ENCODE data around the gene LRP5. TPM values are rescaled to one million over a fixed set of nuclear protein-coding genes. Genes with fewer than 3 reads are reported as not detected.

The LRP5 gene
- total RNA-seq, 4 donors from 2014 or later = 32.6 to 68.9 (median 42.5) TPM

DNA sequence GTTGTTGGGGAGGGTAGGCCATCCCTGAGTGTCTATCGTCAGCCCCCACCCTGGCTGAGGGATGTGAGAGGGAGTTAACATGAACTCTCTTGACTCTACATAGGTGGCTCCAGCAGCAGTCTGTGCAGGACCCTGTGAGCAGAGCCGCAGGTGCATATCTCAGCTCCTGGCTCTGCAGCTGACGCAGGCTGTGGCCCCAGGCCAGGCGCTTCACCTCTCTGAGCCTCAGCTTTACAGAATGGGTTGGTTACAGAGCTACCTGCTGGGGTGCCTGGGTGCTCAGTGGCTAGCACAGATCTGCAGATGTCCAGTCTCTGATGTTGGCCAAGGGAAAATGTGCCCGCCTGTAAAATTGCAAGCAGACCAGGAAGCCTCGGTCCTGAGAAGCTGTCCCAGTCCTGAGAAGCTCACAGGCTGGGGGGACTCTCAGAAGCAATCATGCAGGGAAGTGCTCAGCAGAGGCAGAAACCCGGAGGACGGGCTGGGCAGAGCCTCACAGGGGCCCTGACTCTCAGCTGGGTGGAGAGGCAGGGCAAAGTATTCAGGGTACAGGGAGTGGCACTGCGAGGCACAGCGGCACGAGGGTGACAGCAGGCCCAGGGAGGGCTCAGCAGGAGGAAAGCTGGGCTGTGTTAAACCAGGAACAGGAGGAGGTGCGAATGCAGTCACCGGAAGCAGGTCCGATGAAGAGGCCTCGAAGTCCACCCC is 15.9 kb upstream of the LRP5 start:
- ATAC-seq = no peak
- WGBS, 2 donors (ENCODE audit: low coverage in 1 of 2) = 97% methylated on average over 5 of the region's 15 CpGs; no CpG with 5 or more reads in 1 of the 2 donors
- H3K4me1 ChIP-seq = peaks cover 0 to 17% (median 2%) of the 10 kb centered on the region in 3 donors
- H3K9me3 ChIP-seq = no peaks in the 10 kb centered on the region
- no peaks in the 10 kb centered on the region for H3K36me3 ChIP-seq
- TF ChIP-seq EP300 (IDR thresholded peaks at IDR 0.05) (no peak), POLR2A (IDR thresholded peaks at IDR 0.05) (no peak), POLR2AphosphoS5 (IDR thresholded peaks at IDR 0.05) (no peak)
- TF ChIP-seq, protein P1, sequence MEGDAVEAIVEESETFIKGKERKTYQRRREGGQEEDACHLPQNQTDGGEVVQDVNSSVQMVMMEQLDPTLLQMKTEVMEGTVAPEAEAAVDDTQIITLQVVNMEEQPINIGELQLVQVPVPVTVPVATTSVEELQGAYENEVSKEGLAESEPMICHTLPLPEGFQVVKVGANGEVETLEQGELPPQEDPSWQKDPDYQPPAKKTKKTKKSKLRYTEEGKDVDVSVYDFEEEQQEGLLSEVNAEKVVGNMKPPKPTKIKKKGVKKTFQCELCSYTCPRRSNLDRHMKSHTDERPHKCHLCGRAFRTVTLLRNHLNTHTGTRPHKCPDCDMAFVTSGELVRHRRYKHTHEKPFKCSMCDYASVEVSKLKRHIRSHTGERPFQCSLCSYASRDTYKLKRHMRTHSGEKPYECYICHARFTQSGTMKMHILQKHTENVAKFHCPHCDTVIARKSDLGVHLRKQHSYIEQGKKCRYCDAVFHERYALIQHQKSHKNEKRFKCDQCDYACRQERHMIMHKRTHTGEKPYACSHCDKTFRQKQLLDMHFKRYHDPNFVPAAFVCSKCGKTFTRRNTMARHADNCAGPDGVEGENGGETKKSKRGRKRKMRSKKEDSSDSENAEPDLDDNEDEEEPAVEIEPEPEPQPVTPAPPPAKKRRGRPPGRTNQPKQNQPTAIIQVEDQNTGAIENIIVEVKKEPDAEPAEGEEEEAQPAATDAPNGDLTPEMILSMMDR (IDR thresholded peaks at IDR 0.05) = no peak
- no peak overlapping the region for H3K27ac ChIP-seq
- no peaks in the 10 kb centered on the region for H3K27me3 ChIP-seq
- no peak overlapping the region for H3K4me3 ChIP-seq

DNA sequence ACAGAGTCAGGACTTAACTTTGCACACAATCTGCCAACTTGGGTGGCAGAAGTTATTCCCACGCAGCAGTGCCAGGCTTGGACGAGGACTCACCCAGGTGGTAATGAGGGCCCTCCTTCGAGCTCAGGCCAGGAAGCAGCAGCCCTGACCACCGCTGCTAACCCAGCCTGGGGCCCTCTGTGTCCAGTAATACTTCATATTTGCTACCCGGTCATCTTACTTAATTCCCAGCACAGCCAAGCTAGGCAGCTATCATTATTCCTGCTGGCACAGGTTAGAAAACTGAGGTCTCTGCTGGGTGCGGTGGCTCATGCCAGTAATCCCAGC is 15.4 kb upstream of the LRP5 start:
- ATAC-seq = no peak
- peaks cover 0 to 17% (median 2%) of the 10 kb centered on the region in 3 donors for H3K4me1 ChIP-seq
- H3K4me3 ChIP-seq = no peak overlapping the region
- no peaks in the 10 kb centered on the region for H3K27me3 ChIP-seq
- H3K9me3 ChIP-seq = no peaks in the 10 kb centered on the region
- WGBS, 2 donors (ENCODE audit: low coverage in 1 of 2) = 78 to 80% methylated on average over 1 to 5 of the region's 6 CpGs
- no peak overlapping the region for H3K27ac ChIP-seq
- no peak for TF ChIP-seq EP300 (IDR thresholded peaks at IDR 0.05)
- TF ChIP-seq POLR2AphosphoS5 (IDR thresholded peaks at IDR 0.05) = no peak
- TF ChIP-seq, protein P1 (IDR thresholded peaks at IDR 0.05) = no peak
- no peak for TF ChIP-seq POLR2A (IDR thresholded peaks at IDR 0.05)
- H3K36me3 ChIP-seq = no peaks in the 10 kb centered on the region

DNA sequence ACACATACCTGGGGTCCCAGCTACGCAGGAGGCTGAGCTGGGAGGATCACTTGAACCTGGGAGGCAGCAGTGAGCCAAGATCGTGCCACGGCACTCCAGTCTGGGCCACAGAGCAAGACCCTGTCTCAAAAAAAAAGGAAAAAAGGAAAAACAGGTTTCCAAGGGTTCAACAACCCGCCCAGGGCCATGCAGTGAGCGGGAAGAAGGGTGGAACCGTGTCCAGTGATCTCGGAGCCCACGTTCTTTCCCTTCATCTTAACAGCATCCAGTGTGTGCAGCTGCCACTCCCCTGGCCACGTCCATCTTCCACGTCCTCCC is 14.9 kb upstream of the LRP5 start:
- Histone ChIP-seq H3K36me3 (no peaks in the 10 kb centered on the region), H3K4me1 (peaks cover 0 to 17% (median 2%) of the 10 kb centered on the region in 3 donors), H3K27me3 (no peaks in the 10 kb centered on the region), H3K4me3 (peak overlapping the region in 1 of 2 donors; percentile 12), H3K27ac (peak overlapping the region in 1 of 4 donors; percentile 39), H3K9me3 (no peaks in the 10 kb centered on the region)
- TF ChIP-seq POLR2AphosphoS5 (IDR thresholded peaks at IDR 0.05) = no peak
- TF ChIP-seq, protein P1 (IDR thresholded peaks at IDR 0.05) = no peak
- no peak for TF ChIP-seq EP300 (IDR thresholded peaks at IDR 0.05)
- TF ChIP-seq POLR2A (IDR thresholded peaks at IDR 0.05) = no peak
- 23 to 24% methylated on average over 7 of the region's 10 CpGs for WGBS, 2 donors (ENCODE audit: low coverage in 1 of 2)
- no peak for ATAC-seq

DNA sequence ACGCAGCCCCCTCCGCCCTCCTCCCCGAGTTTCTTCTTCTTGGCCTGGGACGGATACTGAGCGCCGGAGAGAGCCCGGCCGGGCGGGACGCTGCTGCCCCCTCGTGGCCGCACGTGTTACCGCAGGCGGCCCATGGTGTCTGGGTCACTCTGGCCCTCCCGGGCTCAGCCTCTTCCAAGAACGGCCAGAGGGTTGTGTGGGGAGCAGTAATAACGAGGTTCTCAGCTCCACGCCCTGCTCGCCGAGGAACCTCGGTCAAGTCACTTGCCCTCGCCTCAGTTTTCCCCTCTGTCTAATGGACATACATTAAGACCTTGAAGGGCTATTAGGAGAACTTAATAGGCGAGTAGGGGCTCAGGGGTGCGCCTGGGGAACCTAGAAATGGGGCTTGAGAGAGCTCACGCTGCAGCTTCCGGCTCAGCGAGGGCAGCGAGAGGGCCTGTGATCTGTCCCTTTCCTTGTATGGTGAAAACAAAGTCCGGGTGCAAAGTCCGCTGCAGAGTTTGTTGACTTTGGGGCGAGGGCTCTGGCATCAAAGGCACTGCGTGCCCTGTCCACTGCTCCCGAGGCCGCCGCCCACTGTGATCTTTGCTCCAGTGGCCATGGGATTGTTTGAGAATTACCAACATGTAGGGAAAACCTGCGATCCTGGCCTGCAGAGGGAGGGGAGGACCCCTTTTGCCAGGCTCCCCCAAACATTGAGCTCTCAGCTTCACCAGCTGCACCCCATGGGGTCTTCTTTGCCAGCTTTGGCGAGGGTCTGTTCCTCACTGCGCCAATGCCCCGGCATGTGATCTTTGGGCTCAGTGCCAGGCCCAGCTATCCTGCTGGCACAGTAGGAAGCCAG is 14.4 kb upstream of the LRP5 start:
- TF ChIP-seq, protein P1 (IDR thresholded peaks at IDR 0.05) = peak in 3 of 4 experiments; percentile 96 to 99 (median 98)
- TF ChIP-seq EP300 (IDR thresholded peaks at IDR 0.05) = no peak
- H3K27me3 ChIP-seq = no peaks in the 10 kb centered on the region
- H3K9me3 ChIP-seq = no peaks in the 10 kb centered on the region
- peak overlapping the region in 1 of 4 donors; percentile 39 for H3K27ac ChIP-seq
- H3K4me3 ChIP-seq = peak overlapping the region in 1 of 2 donors; percentile 12
- WGBS, 2 donors (ENCODE audit: low coverage in 1 of 2) = 31 to 71% methylated on average over 11 to 20 of the region's 40 CpGs
- peak; percentile 92 for ATAC-seq
- H3K4me1 ChIP-seq = peaks cover 0 to 17% (median 2%) of the 10 kb centered on the region in 3 donors
- H3K36me3 ChIP-seq = no peaks in the 10 kb centered on the region

Measured in gastroesophageal sphincter (tissue), 4 donors.